Right atrium auricular region (tissue), 2 donors: Measurements from ENCODE around the gene BIN2. TPM values are rescaled to one million over a fixed set of nuclear protein-coding genes. Genes with fewer than 3 reads are reported as not detected.
A peak's percentile ranks its signal among the peaks of the same experiment; 100 is the strongest.

Source experiments
- DNase-seq: peaks from one replicate; pipeline ENCODE4 v3.0.0-alpha.2; 2019; ENCODE audit warnings: low spot score
- H3K27ac ChIP-seq, 2 donors: fragments of 200-600 bp; sonication (generic); 1 replicate in 1 of 2; 2 replicates in 1 of 2; pipeline ENCODE4 v1.5.1; 2016 to 2019
- H3K27me3 ChIP-seq, 2 donors: fragments of 200-600 bp; sonication (generic); one replicate each; pipeline versions ENCODE4 v1.5.1 to v1.6.0; 2017 to 2019
- H3K36me3 ChIP-seq: fragments of 200-600 bp; sonication (generic); one replicate; pipeline ENCODE4 v1.5.1; 2016
- H3K4me1 ChIP-seq, 2 donors: fragments of 200-600 bp; sonication (generic); one replicate each; pipeline versions ENCODE4 v1.5.1 to v1.6.0; 2017 to 2019
- H3K4me3 ChIP-seq, 2 donors: fragments of 200-600 bp; sonication (generic); 1 replicate in 1 of 2; 2 replicates in 1 of 2; pipeline ENCODE4 v1.5.1; 2017 to 2019; ENCODE audit warnings: mild to moderate bottlenecking in 1 of 2, moderate library complexity in 1 of 2
- H3K9me3 ChIP-seq, 2 donors: fragments of 200-600 bp; sonication (generic); one replicate each; pipeline ENCODE4 v1.5.1; 2019
- total RNA-seq, 2 donors: library from RNA; depleted of rRNA; stranded (reverse); fragments of >200 nt; gene quantifications; one replicate each; pipeline ENCODE4 v1.1.0, GENCODE V29; 2016
- TF ChIP-seq, protein P1 (sequence below), 2 donors: fragments of 200-600 bp; sonication (generic); IDR thresholded peaks; one replicate each; pipeline ENCODE4 v1.5.1; 2019; ENCODE audit warnings: antibody characterized with exemption in 2 of 2

The BIN2 gene
- total RNA-seq, 2 donors from 2014 or later, result 2.1 to 4.6 TPM

DNA sequence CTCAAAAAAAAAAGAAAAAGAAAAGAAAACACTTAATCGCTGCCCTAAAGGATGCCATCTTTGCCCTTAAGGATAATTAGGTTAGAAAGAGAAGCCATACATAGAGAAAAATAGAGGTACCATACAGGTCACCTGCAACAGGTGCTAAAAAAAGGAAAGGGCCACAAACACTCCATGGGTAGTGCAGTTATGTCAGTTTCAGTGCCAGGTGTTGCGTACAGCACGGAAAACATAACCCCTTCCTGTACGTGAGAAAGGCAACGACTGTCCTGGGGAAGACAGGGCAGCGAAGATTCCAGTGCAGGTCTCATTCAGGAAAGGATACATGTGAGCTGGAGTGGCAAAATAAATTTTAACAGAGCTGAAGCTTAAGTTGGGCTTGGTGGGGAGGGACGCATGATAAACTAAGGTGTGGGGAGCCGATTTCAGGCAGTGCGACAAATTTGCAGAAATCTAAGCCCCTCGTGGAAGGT lies 85.9 kb downstream of the BIN2 start:
- no peaks in the 10 kb centered on the region for H3K9me3 ChIP-seq
- TF ChIP-seq, protein P1, sequence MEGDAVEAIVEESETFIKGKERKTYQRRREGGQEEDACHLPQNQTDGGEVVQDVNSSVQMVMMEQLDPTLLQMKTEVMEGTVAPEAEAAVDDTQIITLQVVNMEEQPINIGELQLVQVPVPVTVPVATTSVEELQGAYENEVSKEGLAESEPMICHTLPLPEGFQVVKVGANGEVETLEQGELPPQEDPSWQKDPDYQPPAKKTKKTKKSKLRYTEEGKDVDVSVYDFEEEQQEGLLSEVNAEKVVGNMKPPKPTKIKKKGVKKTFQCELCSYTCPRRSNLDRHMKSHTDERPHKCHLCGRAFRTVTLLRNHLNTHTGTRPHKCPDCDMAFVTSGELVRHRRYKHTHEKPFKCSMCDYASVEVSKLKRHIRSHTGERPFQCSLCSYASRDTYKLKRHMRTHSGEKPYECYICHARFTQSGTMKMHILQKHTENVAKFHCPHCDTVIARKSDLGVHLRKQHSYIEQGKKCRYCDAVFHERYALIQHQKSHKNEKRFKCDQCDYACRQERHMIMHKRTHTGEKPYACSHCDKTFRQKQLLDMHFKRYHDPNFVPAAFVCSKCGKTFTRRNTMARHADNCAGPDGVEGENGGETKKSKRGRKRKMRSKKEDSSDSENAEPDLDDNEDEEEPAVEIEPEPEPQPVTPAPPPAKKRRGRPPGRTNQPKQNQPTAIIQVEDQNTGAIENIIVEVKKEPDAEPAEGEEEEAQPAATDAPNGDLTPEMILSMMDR (IDR thresholded peaks at IDR 0.05), result no peak
- H3K27me3 ChIP-seq, result no peaks in the 10 kb centered on the region
- no peak for DNase-seq
- H3K4me3 ChIP-seq, result peak overlapping the region; percentile 96 to 100
- H3K36me3 ChIP-seq, result peaks cover 29% of the 10 kb centered on the region
- H3K27ac ChIP-seq, result peak overlapping the region; percentile 100
- H3K4me1 ChIP-seq, result peaks cover 0 to 35% of the 10 kb centered on the region in 2 donors

DNA sequence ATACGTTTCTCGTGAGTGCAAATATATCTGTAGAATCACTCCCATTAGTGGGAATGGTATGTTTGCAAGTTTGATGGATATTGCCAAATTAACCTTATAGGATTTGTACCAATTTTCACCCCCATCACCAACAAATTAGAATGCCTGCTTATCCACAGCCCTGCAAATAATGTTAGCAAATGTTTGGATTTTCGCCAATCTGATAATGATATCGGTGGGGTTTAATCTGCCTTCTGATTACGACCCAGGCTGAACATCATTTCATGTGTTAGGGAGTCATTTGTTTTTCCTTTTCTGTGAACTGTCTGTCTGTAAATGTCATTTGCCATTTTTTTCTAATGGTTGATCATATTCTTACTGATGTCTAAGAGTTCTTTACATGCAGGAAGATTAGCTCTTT lies 89.4 kb downstream of the BIN2 start:
- TF ChIP-seq, protein P1 (IDR thresholded peaks at IDR 0.05), result no peak
- Histone ChIP-seq H3K27ac (no peak overlapping the region), H3K4me1 (peaks cover 0 to 7% of the 10 kb centered on the region in 2 donors), H3K4me3 (no peak overlapping the region), H3K36me3 (no peaks in the 10 kb centered on the region), H3K9me3 (no peaks in the 10 kb centered on the region), H3K27me3 (no peaks in the 10 kb centered on the region)
- no peak for DNase-seq

DNA sequence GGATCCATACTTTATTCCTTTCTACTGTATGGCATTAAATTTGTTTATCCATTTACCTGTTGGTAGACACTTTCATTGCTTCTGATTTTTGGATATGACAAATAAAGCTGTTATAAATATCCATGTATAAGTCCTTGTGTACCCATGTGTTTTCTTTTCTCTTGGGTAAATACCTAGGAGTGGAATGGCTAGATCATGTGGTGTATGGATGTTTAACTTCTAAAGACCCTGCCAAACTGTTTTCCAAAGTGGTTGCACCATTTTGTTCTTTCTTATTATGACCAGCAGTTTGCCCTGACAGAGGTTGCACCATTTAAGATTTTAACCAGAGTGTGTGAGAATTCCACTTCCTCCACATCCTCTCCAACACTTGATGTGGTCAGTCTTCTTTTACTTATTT lies 91.3 kb downstream of the BIN2 start:
- no peak overlapping the region for H3K4me3 ChIP-seq
- TF ChIP-seq, protein P1 (IDR thresholded peaks at IDR 0.05), result no peak
- no peaks in the 10 kb centered on the region for H3K9me3 ChIP-seq
- H3K27me3 ChIP-seq, result no peaks in the 10 kb centered on the region
- no peak overlapping the region for H3K27ac ChIP-seq
- no peaks in the 10 kb centered on the region for H3K36me3 ChIP-seq
- DNase-seq, result no peak
- H3K4me1 ChIP-seq, result no peaks in the 10 kb centered on the region

Other genes with a start within 250 kb of the BIN2 start
- gene CSRNP2, start 240.6 kb downstream of the BIN2 start, total RNA-seq, result 10 to 100 TPM; 17.1 to 19.4 TPM
- 1 to 10 TPM; 8.6 to 9.6 TPM for gene TFCP2, start 151.0 kb downstream of the BIN2 start, total RNA-seq
- gene POU6F1, start 106.1 kb downstream of the BIN2 start, total RNA-seq, result 1 to 10 TPM; 3.0 to 6.0 TPM
- 100 to 1,000 TPM; 193 to 309 TPM for gene DAZAP2, start 85.3 kb downstream of the BIN2 start, total RNA-seq
- gene SMAGP, start 53.8 kb downstream of the BIN2 start, total RNA-seq, result 1 to 10 TPM; 2.3 to 3.8 TPM
- not detected for gene CELA1, start 22.5 kb upstream of the BIN2 start, total RNA-seq
- gene GALNT6, start 67.2 kb upstream of the BIN2 start, total RNA-seq, result 1 to 10 TPM; 1.3 to 2.8 TPM
- gene SLC4A8, start 100.7 kb upstream of the BIN2 start, total RNA-seq, result 1 to 10 TPM in 1 of 2 donors, under 1 TPM in 1; 0.28 to 1.1 TPM